Measurements from ENCODE around the gene MYO1D.

DNA sequence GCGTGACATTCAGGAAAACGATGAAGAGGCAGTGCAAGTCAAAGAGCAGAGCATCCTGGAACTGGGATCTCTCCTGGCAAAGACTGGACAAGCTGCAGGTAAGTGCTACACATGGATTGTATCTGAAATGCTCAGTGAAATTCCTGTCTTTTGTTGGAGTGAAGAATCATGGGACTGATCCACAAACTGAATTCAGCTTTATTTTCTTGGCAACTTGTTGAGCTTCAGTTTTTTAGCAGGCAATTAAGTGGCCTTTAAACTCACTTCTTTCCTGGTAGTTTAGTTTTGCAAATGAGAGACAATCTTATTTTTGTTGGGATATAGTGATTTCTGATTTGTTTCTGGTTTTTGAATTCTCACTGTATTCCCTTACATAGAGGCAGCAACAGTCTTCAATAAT is 430.0 kb downstream of the MYO1D start:
- TF ChIP-seq CTCF (IDR thresholded peaks at IDR 0.05) (no peak), POLR2A (IDR thresholded peaks at IDR 0.05) (no peak), POLR2AphosphoS5 (IDR thresholded peaks at IDR 0.05) (no peak)
